Brain microvascular endothelial cell (primary cell): ENCODE results near the gene DSE.

ENCODE experiments used
- DNase-seq: peaks from one replicate; pipeline ENCODE4 v3.0.0-alpha.2; 2020
- H3K27ac ChIP-seq: fragments of 250-450 bp; sonication (Bioruptor Pico); 2 replicates; pipeline ENCODE4 v1.5.1; 2020; ENCODE audit warnings: mild to moderate bottlenecking, moderate library complexity
- H3K27me3 ChIP-seq: fragments of 250-450 bp; sonication (Bioruptor Pico); replicated peaks from 2 replicates; pipeline ENCODE4 v1.5.1; 2020; ENCODE audit warnings: mild to moderate bottlenecking
- H3K36me3 ChIP-seq: fragments of 250-450 bp; sonication (Bioruptor Pico); replicated peaks from 2 replicates; pipeline ENCODE4 v1.5.1; 2020; ENCODE audit warnings: mild to moderate bottlenecking
- H3K4me3 ChIP-seq: 2 replicates; pipeline ENCODE4 v1.5.1; 2011; ENCODE audit warnings: low read depth, mild to moderate bottlenecking, control low read depth, low read length, moderate library complexity
- CTCF ChIP-seq: IDR thresholded peaks from 2 replicates; pipeline ENCODE4 v1.5.1; 2011; ENCODE audit warnings: low read depth, mild to moderate bottlenecking, moderate library complexity, low read length, control low read depth, inconsistent platforms; ENCODE audit errors: missing control alignments
- in situ Hi-C: cut with HindIII; loops from 2 replicates; pipeline ENCODE4 v1.10.0; 2017; ENCODE audit warnings: low sequenced_read_pairs, low pct_ligation_motif_present

Gene DSE

GRCh38 chr6:116397914-116398313 lies 27.2 kb downstream of the DSE start:
- H3K27me3 ChIP-seq, result no peaks in the 10 kb centered on the region
- H3K27ac ChIP-seq, result peak overlapping the region; percentile 90
- peaks cover 4% of the 10 kb centered on the region for H3K36me3 ChIP-seq
- in situ Hi-C loops, result no loop called here
- peak overlapping the region; percentile 0 for H3K4me3 ChIP-seq
- no peak for TF ChIP-seq CTCF
- no peak for DNase-seq

GRCh38 chr6:116398316-116399010 lies 27.7 kb downstream of the DSE start:
- H3K36me3 ChIP-seq, result peaks cover 4% of the 10 kb centered on the region
- H3K27me3 ChIP-seq, result no peaks in the 10 kb centered on the region
- peak overlapping the region; percentile 0 for H3K4me3 ChIP-seq
- DNase-seq, result peak; percentile 58
- in situ Hi-C loops, result no loop called here
- no peak for TF ChIP-seq CTCF
- H3K27ac ChIP-seq, result peak overlapping the region; percentile 90

- DNase-seq, result no peak
- peak overlapping the region; percentile 90 for H3K27ac ChIP-seq
Measured at GRCh38 chr6:116399287-116399686, 28.5 kb downstream of the DSE start.

GRCh38 chr6:116400328-116400727 lies 29.6 kb downstream of the DSE start:
- Histone ChIP-seq H3K27me3 (no peaks in the 10 kb centered on the region), H3K4me3 (no peak overlapping the region), H3K36me3 (peaks cover 4% of the 10 kb centered on the region), H3K27ac (no peak overlapping the region)
- TF ChIP-seq CTCF, result no peak
- DNase-seq, result no peak
- in situ Hi-C loops, result no loop called here

More at GRCh38 chr6:116399287-116399686, 28.5 kb downstream of the DSE start:
- in situ Hi-C loops, result no loop called here
- Histone ChIP-seq H3K36me3 (peaks cover 4% of the 10 kb centered on the region), H3K27me3 (no peaks in the 10 kb centered on the region), H3K4me3 (no peak overlapping the region)
- no peak for TF ChIP-seq CTCF

GRCh38 chr6:116402108-116402937 lies 31.6 kb downstream of the DSE start:
- no peak overlapping the region for H3K27ac ChIP-seq
- H3K36me3 ChIP-seq, result peaks cover 4% of the 10 kb centered on the region
- no peaks in the 10 kb centered on the region for H3K27me3 ChIP-seq
- in situ Hi-C loops, result no loop called here
- DNase-seq, result no peak
- H3K4me3 ChIP-seq, result no peak overlapping the region
- TF ChIP-seq CTCF, result no peak
